ENCODE measurements around the gene SCO1.

DNA sequence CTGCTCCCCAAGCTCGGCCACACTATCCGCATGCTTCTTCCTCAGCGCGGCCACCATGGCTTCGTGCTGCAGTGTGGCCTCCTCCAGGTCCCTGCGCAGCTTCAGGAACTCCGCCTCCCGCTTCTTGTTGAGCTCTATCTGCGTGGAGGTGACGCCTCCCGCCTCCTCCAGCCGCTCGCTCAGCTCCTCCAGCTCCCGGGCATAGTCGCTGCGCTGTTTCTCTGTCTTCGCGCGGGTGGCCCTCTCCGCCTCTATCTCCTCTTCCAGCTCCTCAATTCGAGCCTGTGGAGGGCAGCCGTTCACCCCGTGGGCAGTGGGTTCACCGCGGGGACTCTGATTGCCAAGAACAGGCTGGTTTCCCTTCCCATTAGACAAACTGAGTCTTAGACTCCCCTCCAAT, 59.2 kb downstream of the SCO1 start:
- TF ChIP-seq, protein P1, sequence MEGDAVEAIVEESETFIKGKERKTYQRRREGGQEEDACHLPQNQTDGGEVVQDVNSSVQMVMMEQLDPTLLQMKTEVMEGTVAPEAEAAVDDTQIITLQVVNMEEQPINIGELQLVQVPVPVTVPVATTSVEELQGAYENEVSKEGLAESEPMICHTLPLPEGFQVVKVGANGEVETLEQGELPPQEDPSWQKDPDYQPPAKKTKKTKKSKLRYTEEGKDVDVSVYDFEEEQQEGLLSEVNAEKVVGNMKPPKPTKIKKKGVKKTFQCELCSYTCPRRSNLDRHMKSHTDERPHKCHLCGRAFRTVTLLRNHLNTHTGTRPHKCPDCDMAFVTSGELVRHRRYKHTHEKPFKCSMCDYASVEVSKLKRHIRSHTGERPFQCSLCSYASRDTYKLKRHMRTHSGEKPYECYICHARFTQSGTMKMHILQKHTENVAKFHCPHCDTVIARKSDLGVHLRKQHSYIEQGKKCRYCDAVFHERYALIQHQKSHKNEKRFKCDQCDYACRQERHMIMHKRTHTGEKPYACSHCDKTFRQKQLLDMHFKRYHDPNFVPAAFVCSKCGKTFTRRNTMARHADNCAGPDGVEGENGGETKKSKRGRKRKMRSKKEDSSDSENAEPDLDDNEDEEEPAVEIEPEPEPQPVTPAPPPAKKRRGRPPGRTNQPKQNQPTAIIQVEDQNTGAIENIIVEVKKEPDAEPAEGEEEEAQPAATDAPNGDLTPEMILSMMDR (IDR thresholded peaks at IDR 0.05), result no peak
- TF ChIP-seq POLR2A (IDR thresholded peaks at IDR 0.05), result no peak

All from lower leg skin (tissue), 3 donors.